Measurements from ENCODE around the gene C2. TPM values are rescaled to one million over a fixed set of nuclear protein-coding genes. Genes with fewer than 3 reads are reported as not detected.

The C2 gene
- total RNA-seq, 1 donor from 2014 or later, result 2.7 TPM

- no peaks in the 10 kb centered on the region for H3K4me1 Mint-ChIP-seq
- no peaks in the 10 kb centered on the region for H3K27me3 Mint-ChIP-seq (ENCODE audit: low read depth)
- no peak for DNase-seq (ENCODE audit: low spot score in 2 of 2, unreplicated experiment in 2 of 2)
- H3K4me3 Mint-ChIP-seq, result no peak overlapping the region
- TF ChIP-seq, protein P1, sequence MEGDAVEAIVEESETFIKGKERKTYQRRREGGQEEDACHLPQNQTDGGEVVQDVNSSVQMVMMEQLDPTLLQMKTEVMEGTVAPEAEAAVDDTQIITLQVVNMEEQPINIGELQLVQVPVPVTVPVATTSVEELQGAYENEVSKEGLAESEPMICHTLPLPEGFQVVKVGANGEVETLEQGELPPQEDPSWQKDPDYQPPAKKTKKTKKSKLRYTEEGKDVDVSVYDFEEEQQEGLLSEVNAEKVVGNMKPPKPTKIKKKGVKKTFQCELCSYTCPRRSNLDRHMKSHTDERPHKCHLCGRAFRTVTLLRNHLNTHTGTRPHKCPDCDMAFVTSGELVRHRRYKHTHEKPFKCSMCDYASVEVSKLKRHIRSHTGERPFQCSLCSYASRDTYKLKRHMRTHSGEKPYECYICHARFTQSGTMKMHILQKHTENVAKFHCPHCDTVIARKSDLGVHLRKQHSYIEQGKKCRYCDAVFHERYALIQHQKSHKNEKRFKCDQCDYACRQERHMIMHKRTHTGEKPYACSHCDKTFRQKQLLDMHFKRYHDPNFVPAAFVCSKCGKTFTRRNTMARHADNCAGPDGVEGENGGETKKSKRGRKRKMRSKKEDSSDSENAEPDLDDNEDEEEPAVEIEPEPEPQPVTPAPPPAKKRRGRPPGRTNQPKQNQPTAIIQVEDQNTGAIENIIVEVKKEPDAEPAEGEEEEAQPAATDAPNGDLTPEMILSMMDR (IDR thresholded peaks at IDR 0.05; ENCODE audit: unreplicated experiment), result no peak
- H3K36me3 Mint-ChIP-seq, result peaks cover 37% of the 10 kb centered on the region
- H3K27ac Mint-ChIP-seq, result no peak overlapping the region
- H3K9me3 Mint-ChIP-seq, result no peaks in the 10 kb centered on the region
Observed at GRCh38 chr6:31880616-31881015, 46.9 kb upstream of the C2 start.

DNA sequence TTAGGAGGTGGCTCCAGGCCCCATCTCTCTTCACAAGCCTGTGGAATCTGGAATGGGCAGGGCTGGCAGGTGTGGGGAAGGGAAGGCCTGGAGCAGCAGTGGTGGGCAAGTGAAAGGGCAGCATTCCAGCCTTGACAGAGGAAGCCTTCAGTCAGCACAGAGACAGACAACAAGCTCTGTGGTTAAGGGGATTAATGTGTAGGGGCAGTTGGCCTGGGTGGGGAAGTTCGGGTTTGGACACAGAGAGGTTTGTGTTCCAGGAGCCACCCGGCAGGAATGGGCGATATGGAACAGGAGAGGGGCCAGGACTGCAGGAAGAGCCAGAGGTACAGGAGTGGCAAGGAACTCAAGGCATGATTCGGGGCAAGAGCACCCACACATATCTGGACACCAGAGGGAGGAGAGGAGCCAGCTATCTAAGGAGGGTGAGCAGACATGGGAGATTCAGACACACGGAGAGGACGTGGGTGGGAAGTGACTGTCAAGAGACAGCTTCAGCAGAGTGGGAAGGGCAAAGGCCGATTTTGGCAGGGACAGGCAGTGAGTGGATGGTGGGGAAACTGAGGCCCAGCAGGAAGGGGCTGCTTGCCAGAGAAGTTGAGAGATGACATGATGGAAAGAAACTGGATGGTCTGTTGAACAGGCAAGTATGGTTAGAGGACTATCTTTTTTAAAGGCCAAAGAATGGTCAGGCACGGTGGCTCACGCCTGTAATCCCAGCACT, 46.2 kb upstream of the C2 start:
- H3K9me3 Mint-ChIP-seq, result no peaks in the 10 kb centered on the region
- TF ChIP-seq, protein P1 (IDR thresholded peaks at IDR 0.05; ENCODE audit: unreplicated experiment), result no peak
- no peak overlapping the region for H3K27ac Mint-ChIP-seq
- no peaks in the 10 kb centered on the region for H3K4me1 Mint-ChIP-seq
- no peak overlapping the region for H3K4me3 Mint-ChIP-seq
- no peaks in the 10 kb centered on the region for H3K27me3 Mint-ChIP-seq (ENCODE audit: low read depth)
- no peak for DNase-seq (ENCODE audit: low spot score in 2 of 2, unreplicated experiment in 2 of 2)
- H3K36me3 Mint-ChIP-seq, result peaks cover 42% of the 10 kb centered on the region

DNA sequence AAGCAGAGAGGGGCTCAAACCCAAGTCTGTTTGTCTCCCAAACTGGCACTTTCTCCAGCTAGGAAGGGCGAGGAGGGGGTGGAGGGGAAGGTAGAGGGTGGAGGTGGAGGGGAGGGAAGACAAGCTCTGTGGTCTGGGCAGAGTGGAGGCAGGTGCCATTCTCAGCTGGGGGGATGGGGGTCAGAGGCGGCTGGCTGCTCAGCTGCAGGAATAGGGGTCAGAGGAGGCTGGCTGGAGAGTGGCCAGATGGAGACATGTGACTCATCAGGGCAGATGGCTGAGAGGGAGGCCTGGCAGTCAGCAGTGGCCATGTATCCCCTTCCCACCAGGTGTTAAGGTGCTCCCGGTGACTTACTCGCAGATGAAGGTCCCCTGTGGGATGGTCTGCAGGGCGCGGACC, 45.2 kb upstream of the C2 start:
- no peaks in the 10 kb centered on the region for H3K4me1 Mint-ChIP-seq
- H3K27ac Mint-ChIP-seq, result no peak overlapping the region
- no peak overlapping the region for H3K4me3 Mint-ChIP-seq
- TF ChIP-seq, protein P1 (IDR thresholded peaks at IDR 0.05; ENCODE audit: unreplicated experiment), result no peak
- peaks cover 42% of the 10 kb centered on the region for H3K36me3 Mint-ChIP-seq
- H3K9me3 Mint-ChIP-seq, result no peaks in the 10 kb centered on the region
- DNase-seq (ENCODE audit: low spot score in 2 of 2, unreplicated experiment in 2 of 2), result no peak
- no peaks in the 10 kb centered on the region for H3K27me3 Mint-ChIP-seq (ENCODE audit: low read depth)

DNA sequence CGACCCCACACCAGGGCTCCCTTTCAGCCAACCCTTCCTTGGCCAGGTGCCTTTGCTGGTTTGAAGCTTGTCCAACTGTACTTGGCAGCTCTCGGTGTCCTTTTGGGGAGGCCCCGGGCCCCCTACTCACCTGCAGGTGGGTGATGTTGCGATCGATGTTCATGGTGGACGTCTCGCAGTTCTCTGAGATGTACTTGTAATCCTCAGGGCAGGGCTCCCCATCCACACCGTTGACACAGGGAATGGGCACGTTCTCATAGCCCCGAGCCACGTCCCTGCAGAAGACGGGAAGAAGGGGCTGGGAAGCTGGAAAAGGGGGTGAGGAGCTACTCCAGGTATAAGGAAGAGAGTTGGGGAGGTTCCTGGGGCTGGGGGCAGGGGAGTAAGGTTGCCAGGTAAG, 43.8 kb upstream of the C2 start:
- DNase-seq (ENCODE audit: low spot score in 2 of 2, unreplicated experiment in 2 of 2), result no peak
- Mint-ChIP-seq H3K4me1 (no peaks in the 10 kb centered on the region), H3K27me3 (ENCODE audit: low read depth) (no peaks in the 10 kb centered on the region), H3K36me3 (peaks cover 42% of the 10 kb centered on the region), H3K9me3 (no peaks in the 10 kb centered on the region), H3K4me3 (no peak overlapping the region), H3K27ac (no peak overlapping the region)
- TF ChIP-seq, protein P1 (IDR thresholded peaks at IDR 0.05; ENCODE audit: unreplicated experiment), result no peak

DNA sequence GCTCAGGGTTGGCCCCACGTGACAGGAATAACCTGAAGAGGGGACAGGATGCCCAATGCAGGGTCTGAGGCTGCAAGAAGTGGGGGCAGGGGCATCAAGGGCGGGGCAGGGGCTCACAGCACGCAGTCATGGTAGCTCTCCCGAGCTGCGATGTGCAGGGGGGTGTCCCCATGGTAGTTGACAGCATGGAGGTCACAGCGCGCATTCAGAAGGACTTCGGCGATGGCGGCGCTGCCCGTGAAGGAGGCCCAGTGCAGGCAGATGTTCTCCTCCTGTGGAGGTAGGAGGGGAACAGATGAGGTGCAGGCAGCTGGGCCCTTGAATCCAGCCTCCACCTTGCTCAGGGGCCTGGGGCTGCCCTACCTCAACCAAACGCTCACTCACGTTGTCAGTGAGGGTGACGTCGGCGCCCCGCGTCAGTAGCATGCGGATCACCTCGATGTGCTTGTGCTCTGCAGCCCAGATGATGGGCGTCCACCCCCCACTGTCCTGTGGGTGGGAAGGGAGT, 42.9 kb upstream of the C2 start:
- TF ChIP-seq, protein P1 (IDR thresholded peaks at IDR 0.05; ENCODE audit: unreplicated experiment), result no peak
- peaks cover 44% of the 10 kb centered on the region for H3K36me3 Mint-ChIP-seq
- no peaks in the 10 kb centered on the region for H3K9me3 Mint-ChIP-seq
- no peaks in the 10 kb centered on the region for H3K27me3 Mint-ChIP-seq (ENCODE audit: low read depth)
- H3K4me1 Mint-ChIP-seq, result no peaks in the 10 kb centered on the region
- H3K4me3 Mint-ChIP-seq, result no peak overlapping the region
- no peak overlapping the region for H3K27ac Mint-ChIP-seq
- no peak for DNase-seq (ENCODE audit: low spot score in 2 of 2, unreplicated experiment in 2 of 2)
